SK-N-MC (cell line): ENCODE results near the gene CARMIL1.

Experiments
- EZH2 ChIP-seq: fragments of 200-600 bp; sonication (generic); IDR thresholded peaks from one replicate; pipeline ENCODE4 v1.6.1; 2017; ENCODE audit warnings: antibody characterized with exemption
- POLR2AphosphoS5 ChIP-seq: IDR thresholded peaks from 2 replicates; pipeline ENCODE4 v1.6.1; 2012; ENCODE audit warnings: mild to moderate bottlenecking, low read depth, low read length, borderline replicate concordance

- TF ChIP-seq EZH2 = no peak
- TF ChIP-seq POLR2AphosphoS5 = no peak
Observed at GRCh38 chr6:25257686-25258348, 21.4 kb upstream of the CARMIL1 start.
